ENCODE data around the gene LNP1. TPM values are rescaled to one million over a fixed set of nuclear protein-coding genes. Genes with fewer than 3 reads are reported as not detected.
A peak's percentile ranks its signal among the peaks of the same experiment; 100 is the strongest.

The LNP1 gene
- total and polyA plus RNA-seq, 2 of the 13 experiments (the other 11 are each of a cell fraction or from before 2014, with no cell fraction given), result 3.6 to 7.0 TPM

DNA sequence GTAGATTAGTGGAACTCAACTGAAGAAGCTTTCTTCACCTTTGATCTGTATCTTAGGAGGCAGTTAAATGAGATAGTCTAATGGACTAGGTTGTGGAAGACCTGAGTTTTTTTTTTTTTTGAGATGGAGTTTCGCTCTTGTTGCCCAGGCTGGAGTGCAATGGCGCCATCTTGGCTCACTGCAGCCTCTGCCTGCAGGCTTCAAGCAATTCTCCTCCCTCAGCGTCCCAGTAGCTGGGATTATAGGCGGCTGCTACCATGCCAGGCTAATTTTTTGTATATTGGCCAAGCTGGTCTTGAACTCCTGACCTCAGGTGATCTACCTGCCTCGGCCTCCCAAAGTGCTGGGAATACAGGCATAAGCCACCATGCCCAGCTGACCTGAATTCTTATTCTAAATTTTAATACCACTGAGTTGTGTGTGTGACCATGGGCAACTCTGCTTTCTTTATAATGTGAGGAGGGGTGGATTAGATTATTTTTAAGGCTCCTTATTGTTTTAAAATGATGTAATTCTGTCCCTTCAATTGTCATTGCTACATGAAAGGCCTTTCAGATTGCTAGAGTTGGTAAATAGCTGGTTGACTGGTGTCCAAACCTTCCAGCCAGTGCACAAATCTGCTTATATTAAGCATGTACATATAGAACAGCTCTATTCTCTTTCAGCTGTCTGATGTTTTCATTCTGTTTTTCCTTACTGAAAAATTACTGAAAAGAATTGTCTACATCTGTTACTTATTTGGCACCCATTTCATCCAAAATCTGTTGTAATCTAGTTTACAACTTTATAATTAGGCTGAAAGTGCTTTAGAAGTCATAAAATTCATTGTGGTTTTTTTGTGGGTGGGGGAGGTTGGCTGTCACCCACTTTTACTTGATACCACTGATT is 2.3 kb downstream of the LNP1 start (continued):
- TF ChIP-seq, protein P1, sequence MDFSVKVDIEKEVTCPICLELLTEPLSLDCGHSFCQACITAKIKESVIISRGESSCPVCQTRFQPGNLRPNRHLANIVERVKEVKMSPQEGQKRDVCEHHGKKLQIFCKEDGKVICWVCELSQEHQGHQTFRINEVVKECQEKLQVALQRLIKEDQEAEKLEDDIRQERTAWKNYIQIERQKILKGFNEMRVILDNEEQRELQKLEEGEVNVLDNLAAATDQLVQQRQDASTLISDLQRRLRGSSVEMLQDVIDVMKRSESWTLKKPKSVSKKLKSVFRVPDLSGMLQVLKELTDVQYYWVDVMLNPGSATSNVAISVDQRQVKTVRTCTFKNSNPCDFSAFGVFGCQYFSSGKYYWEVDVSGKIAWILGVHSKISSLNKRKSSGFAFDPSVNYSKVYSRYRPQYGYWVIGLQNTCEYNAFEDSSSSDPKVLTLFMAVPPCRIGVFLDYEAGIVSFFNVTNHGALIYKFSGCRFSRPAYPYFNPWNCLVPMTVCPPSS (IDR thresholded peaks at IDR 0.05), result no peak
- TF ChIP-seq FOXP1 (IDR thresholded peaks at IDR 0.05), result no peak
- TF ChIP-seq FOXP1 (CRISPR knock-in tag; IDR thresholded peaks at IDR 0.05), result no peak
- TF ChIP-seq EHMT2 (IDR thresholded peaks at IDR 0.05; ENCODE audit: borderline replicate concordance, low read depth, low read length), result no peak
- peak; percentile 73 for TF ChIP-seq ZNF644 (CRISPR knock-in tag; IDR thresholded peaks at IDR 0.05; ENCODE audit: low read depth)
- no peak for TF ChIP-seq NR1H2 (CRISPR knock-in tag; IDR thresholded peaks at IDR 0.05; ENCODE audit: borderline replicate concordance, low read depth)
- no peak for TF ChIP-seq KLF6 (CRISPR knock-in tag; IDR thresholded peaks at IDR 0.05)
- TF ChIP-seq HES4 (CRISPR knock-in tag; IDR thresholded peaks at IDR 0.05; ENCODE audit: borderline replicate concordance), result no peak
- TF ChIP-seq NFE2L1 (CRISPR knock-in tag; IDR thresholded peaks at IDR 0.05; ENCODE audit: borderline replicate concordance), result no peak
- TF ChIP-seq NAIF1 (CRISPR knock-in tag; IDR thresholded peaks at IDR 0.05; ENCODE audit: borderline replicate concordance), result no peak
- TF ChIP-seq NCOA1 (CRISPR knock-in tag; IDR thresholded peaks at IDR 0.05), result no peak
- TF ChIP-seq ZNF577 (CRISPR knock-in tag; IDR thresholded peaks at IDR 0.05; ENCODE audit: borderline replicate concordance, low read depth), result no peak
- TF ChIP-seq MED13 (CRISPR knock-in tag; IDR thresholded peaks at IDR 0.05), result no peak
- TF ChIP-seq ZNF605 (CRISPR knock-in tag; IDR thresholded peaks at IDR 0.05), result no peak
- TF ChIP-seq SAP130 (CRISPR knock-in tag; IDR thresholded peaks at IDR 0.05; ENCODE audit: low read depth), result peak; percentile 50; the same call in 1 of the 2 replicates
- no peak for TF ChIP-seq ZNF264 (CRISPR knock-in tag; IDR thresholded peaks at IDR 0.05)
- TF ChIP-seq, protein P2, sequence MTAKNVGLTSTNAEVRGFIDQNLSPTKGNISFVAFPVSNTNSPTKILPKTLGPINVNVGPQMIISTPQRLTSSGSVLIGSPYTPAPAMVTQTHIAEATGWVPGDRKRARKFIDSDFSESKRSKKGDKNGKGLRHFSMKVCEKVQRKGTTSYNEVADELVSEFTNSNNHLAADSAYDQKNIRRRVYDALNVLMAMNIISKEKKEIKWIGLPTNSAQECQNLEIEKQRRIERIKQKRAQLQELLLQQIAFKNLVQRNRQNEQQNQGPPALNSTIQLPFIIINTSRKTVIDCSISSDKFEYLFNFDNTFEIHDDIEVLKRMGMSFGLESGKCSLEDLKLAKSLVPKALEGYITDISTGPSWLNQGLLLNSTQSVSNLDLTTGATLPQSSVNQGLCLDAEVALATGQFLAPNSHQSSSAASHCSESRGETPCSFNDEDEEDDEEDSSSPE (CRISPR knock-in tag; IDR thresholded peaks at IDR 0.05), result no peak
- TF ChIP-seq ZNF34 (CRISPR knock-in tag; IDR thresholded peaks at IDR 0.05; ENCODE audit: borderline replicate concordance), result no peak
- no peak for TF ChIP-seq EZH2 (conservative IDR thresholded peaks at IDR 0.05; ENCODE audit: low read depth, low read length)
- TF ChIP-seq TMF1 (CRISPR knock-in tag; IDR thresholded peaks at IDR 0.05; ENCODE audit: low read depth), result no peak
- TF ChIP-seq ZNF563 (CRISPR knock-in tag; IDR thresholded peaks at IDR 0.05), result no peak
- TF ChIP-seq ZNF776 (CRISPR knock-in tag; IDR thresholded peaks at IDR 0.05), result no peak
- TF ChIP-seq, protein P3, sequence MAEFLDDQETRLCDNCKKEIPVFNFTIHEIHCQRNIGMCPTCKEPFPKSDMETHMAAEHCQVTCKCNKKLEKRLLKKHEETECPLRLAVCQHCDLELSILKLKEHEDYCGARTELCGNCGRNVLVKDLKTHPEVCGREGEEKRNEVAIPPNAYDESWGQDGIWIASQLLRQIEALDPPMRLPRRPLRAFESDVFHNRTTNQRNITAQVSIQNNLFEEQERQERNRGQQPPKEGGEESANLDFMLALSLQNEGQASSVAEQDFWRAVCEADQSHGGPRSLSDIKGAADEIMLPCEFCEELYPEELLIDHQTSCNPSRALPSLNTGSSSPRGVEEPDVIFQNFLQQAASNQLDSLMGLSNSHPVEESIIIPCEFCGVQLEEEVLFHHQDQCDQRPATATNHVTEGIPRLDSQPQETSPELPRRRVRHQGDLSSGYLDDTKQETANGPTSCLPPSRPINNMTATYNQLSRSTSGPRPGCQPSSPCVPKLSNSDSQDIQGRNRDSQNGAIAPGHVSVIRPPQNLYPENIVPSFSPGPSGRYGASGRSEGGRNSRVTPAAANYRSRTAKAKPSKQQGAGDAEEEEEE (CRISPR knock-in tag; IDR thresholded peaks at IDR 0.05; ENCODE audit: borderline replicate concordance), result no peak
- TF ChIP-seq CCAR2 (optimal IDR thresholded peaks at IDR 0.05; ENCODE audit: low read depth, low read length), result no peak
- TF ChIP-seq SMARCC2 (IDR thresholded peaks at IDR 0.05), result no peak
- no peak for TF ChIP-seq ZNF33A (CRISPR knock-in tag; IDR thresholded peaks at IDR 0.05; ENCODE audit: borderline replicate concordance)
- TF ChIP-seq ZNF335 (CRISPR knock-in tag; IDR thresholded peaks at IDR 0.05), result no peak
- TF ChIP-seq NCOR1 (IDR thresholded peaks at IDR 0.05; ENCODE audit: borderline replicate concordance, low read length), result no peak
- no peak for TF ChIP-seq MAFG (CRISPR knock-in tag; IDR thresholded peaks at IDR 0.05)
